Ovary (tissue), 9 donors: Measurements from ENCODE around the gene AGAP5. TPM values are rescaled to one million over a fixed set of nuclear protein-coding genes. Genes with fewer than 3 reads are reported as not detected.

Experiments used
- DNase-seq, 5 donors: peaks; one replicate each; pipeline ENCODE4 v3.0.0-alpha.2; 2019 to 2020
- H3K27ac ChIP-seq, 2 donors: fragments of 200-600 bp; one replicate each; pipeline versions ENCODE4 v1.5.1 to v1.8.0; 2019 to 2022
- H3K27me3 ChIP-seq: fragments of 200-600 bp; one replicate; pipeline ENCODE4 v1.8.0; 2022
- H3K36me3 ChIP-seq: fragments of 200-600 bp; sonication (generic); one replicate; pipeline ENCODE4 v1.5.1; 2019
- H3K4me1 ChIP-seq: one replicate; pipeline ENCODE4 v1.8.1; 2013; ENCODE audit warnings: mild to moderate bottlenecking, moderate library complexity; ENCODE audit not compliant: insufficient read depth
- H3K4me3 ChIP-seq: fragments of 200-600 bp; sonication (generic); one replicate; pipeline ENCODE4 v1.5.1; 2017
- H3K9me3 ChIP-seq, 2 donors: fragments of 200-600 bp in 1 of 2; sonication (generic) in 1 of 2; one replicate each; pipeline versions ENCODE4 v1.5.1 to v1.8.1; 2013 to 2019; ENCODE audit warnings: mild to moderate bottlenecking in 1 of 2, moderate library complexity in 1 of 2
- CTCF ChIP-seq, 3 donors: fragments of 450-650 bp in 2 of 3; fragments of 200-600 bp in 1 of 3; IDR thresholded peaks; one replicate each; pipeline versions ENCODE4 v1.5.1 to v1.8.0; 2016 to 2022; ENCODE audit warnings: antibody characterized with exemption in 3 of 3, mild to moderate bottlenecking in 1 of 3
- EP300 ChIP-seq: sonication (generic); formaldehyde crosslinking; IDR thresholded peaks from one replicate; pipeline ENCODE4 v1.6.1; 2017; ENCODE audit warnings: antibody characterized with exemption
- POLR2A ChIP-seq: fragments of 450-650 bp; IDR thresholded peaks from one replicate; pipeline ENCODE4 v1.6.1; 2017; ENCODE audit warnings: antibody characterized with exemption, mild to moderate bottlenecking, moderate library complexity
- WGBS, 3 donors: extraction: QIAGEN DNeasy Blood & Tissue Kit in 1 of 3; methylation state at CpG; one replicate each; pipeline versions ENCODE4 v1.1.5 to v1.1.7; 2013 to 2017; 5-methylcytosine and 5-hydroxymethylcytosine counted together
- intact Hi-C, 4 donors: fragments of 100-400 bp; cut with DNase I; formaldehyde crosslinking; loops; one replicate each; pipeline versions ENCODE4 v1.11.0 to v1.15.1; 2022 to 2023
- polyA plus RNA-seq, 2 donors: library from polyadenylated mRNA; stranded (reverse); fragments of 200-250 nt in 1 of 2; fragments of 350-450 nt in 1 of 2; fragmentation: Illumina TruSeq in 1 of 2; extraction: RNeasy Lipid Tissue Mini Kit (QIAGEN cat#74804) in 1 of 2; gene quantifications; one replicate each; pipeline ENCODE4 v1.2.3, GENCODE V29; 2013 to 2014
- small RNA-seq: library from RNA; depleted of rRNA; stranded (forward); fragments of <200 nt; gene quantifications from one replicate; pipeline ENCODE3, GENCODE V24; 2016
- total RNA-seq, 7 donors: library from RNA; depleted of rRNA in 2 of 7; stranded (reverse); fragments of >200 nt in 2 of 7; fragmentation: NEBNext Ultra II Directional in 3 of 7; extraction: Animal tissue kit (Norgen Biotek cat#: 25700) in 3 of 7; gene quantifications; one replicate each; pipeline versions ENCODE4 v1.1.0 to v1.2.4, GENCODE V29; 2016 to 2023
- donor health status: DM: no; HTN: no; CAD: no; lungs with moderate emphysema.
- donor health status: DM: no; HTN: no; CAD: no.
- donor health status: Bipolar disorder and iron deficiency.
- donor health status: DM: yes; HTN: yes; CAD: no.
- donor health status: DM: no; HTN: no; CAD: no.
- donor health status: DM: yes; HTN: yes; CAD: no.

The AGAP5 gene
- total and polyA plus RNA-seq, 9 donors: 2.0 to 11.1 (median 6.6) TPM

GRCh38 chr10:73625884-73626752 lies 71.8 kb downstream of the AGAP5 start:
- H3K27me3 ChIP-seq: no peaks in the 10 kb centered on the region
- H3K9me3 ChIP-seq: no peaks in the 10 kb centered on the region
- peaks cover 2% of the 10 kb centered on the region for H3K4me1 ChIP-seq
- intact Hi-C loops: no loop called here
- H3K36me3 ChIP-seq: no peaks in the 10 kb centered on the region
- H3K4me3 ChIP-seq: peak overlapping the region; percentile 91
- H3K27ac ChIP-seq: peak overlapping the region; percentile 16 to 73
- WGBS, 3 donors: 1 to 2% (median 2%) methylated on average over 41 to 42 of the region's 42 CpGs
- TF ChIP-seq POLR2A (peak; percentile 52), EP300 (no peak), CTCF (IDR thresholded peaks at IDR 0.05) (no peak)
- DNase-seq: peak; percentile 90 to 96 (median 93)

- intact Hi-C loops: no loop called here
- DNase-seq: peak in 3 of 5 donors; percentile 30 to 39 (median 31)
- Histone ChIP-seq H3K9me3 (no peaks in the 10 kb centered on the region), H3K27me3 (no peaks in the 10 kb centered on the region), H3K36me3 (no peaks in the 10 kb centered on the region), H3K4me1 (peaks cover 2% of the 10 kb centered on the region), H3K27ac (peak overlapping the region; percentile 16 to 73), H3K4me3 (peak overlapping the region; percentile 91)
- WGBS, 3 donors: 0% methylated on average over 46 of the region's 46 CpGs
- TF ChIP-seq EP300: no peak
- no peak for TF ChIP-seq POLR2A
- TF ChIP-seq CTCF (IDR thresholded peaks at IDR 0.05): no peak
Observed at GRCh38 chr10:73625004-73625883, 72.7 kb downstream of the AGAP5 start.

Small RNA genes lying within 50 kb of the gene (small RNA-seq; reads per million reads assigned to genes)
- gene AC022400.4 (not detected), gene RNA5SP320 (not detected)

Other genes starting within 250 kb of the AGAP5 start
- gene PPP3CB, start 202.1 kb downstream of the AGAP5 start, total RNA-seq: 10 to 100 TPM; 36.8 to 59.9 (median 55.0) TPM
- 10 to 100 TPM; 31.2 to 78.2 TPM for gene PPP3CB, start 202.1 kb downstream of the AGAP5 start, polyA plus RNA-seq
- gene USP54, start 106.8 kb downstream of the AGAP5 start, total RNA-seq: 10 to 100 TPM; 29.0 to 72.7 (median 33.1) TPM
- 10 to 100 TPM in 1 of 2 donors, 1 to 10 TPM in 1; 8.0 to 27.8 TPM for gene USP54, start 106.8 kb downstream of the AGAP5 start, polyA plus RNA-seq
- gene MYOZ1, start 56.6 kb downstream of the AGAP5 start, total RNA-seq: 1 to 10 TPM in 3 of 7 donors, under 1 TPM in 3, not detected in 1; 0.25 to 1.8 (median 0.77) TPM
- gene MYOZ1, start 56.6 kb downstream of the AGAP5 start, polyA plus RNA-seq: 1 to 10 TPM; 1.3 to 6.1 TPM
- gene SYNPO2L, start 42.1 kb downstream of the AGAP5 start, total RNA-seq: under 1 TPM in 3 of 7 donors, not detected in 4; 0.12 to 0.61 (median 0.15) TPM
- gene SYNPO2L, start 42.1 kb downstream of the AGAP5 start, polyA plus RNA-seq: under 1 TPM; 0.07 to 0.35 TPM
- gene SEC24C, start 46.3 kb upstream of the AGAP5 start, total RNA-seq: 10 to 100 TPM; 30.3 to 70.4 (median 58.8) TPM
- gene SEC24C, start 46.3 kb upstream of the AGAP5 start, polyA plus RNA-seq: 10 to 100 TPM; 32.2 to 60.5 TPM
- 10 to 100 TPM; 12.5 to 33.4 (median 16.9) TPM for gene CHCHD1, start 83.9 kb upstream of the AGAP5 start, total RNA-seq
- gene CHCHD1, start 83.9 kb upstream of the AGAP5 start, polyA plus RNA-seq: 10 to 100 TPM; 26.3 to 30.6 TPM
- gene ZSWIM8, start 87.5 kb upstream of the AGAP5 start, total RNA-seq: 10 to 100 TPM; 56.1 to 90.7 (median 69.3) TPM
- gene ZSWIM8, start 87.5 kb upstream of the AGAP5 start, polyA plus RNA-seq: 10 to 100 TPM; 42.7 to 80.9 TPM
- 10 to 100 TPM; 24.4 to 37.5 (median 30.5) TPM for gene NDST2, start 113.5 kb upstream of the AGAP5 start, total RNA-seq
- gene NDST2, start 113.5 kb upstream of the AGAP5 start, polyA plus RNA-seq: 10 to 100 TPM; 16.7 to 17.0 TPM
- gene CAMK2G, start 176.4 kb upstream of the AGAP5 start, total RNA-seq: 10 to 100 TPM in 6 of 7 donors, 1 to 10 TPM in 1; 9.8 to 25.0 (median 16.7) TPM
- 10 to 100 TPM; 12.6 to 42.9 TPM for gene CAMK2G, start 176.4 kb upstream of the AGAP5 start, polyA plus RNA-seq
- 1 to 10 TPM in 4 of 7 donors, under 1 TPM in 3; 0.24 to 7.6 (median 4.6) TPM for gene PLAU, start 213.0 kb upstream of the AGAP5 start, total RNA-seq
- 10 to 100 TPM in 1 of 2 donors, 1 to 10 TPM in 1; 1.7 to 12.6 TPM for gene PLAU, start 213.0 kb upstream of the AGAP5 start, polyA plus RNA-seq